Activated CD8-positive, alpha-beta T cell treated with anti-CD3 and anti-CD28 coated beads, Interleukin-2, amount 10 ng/mL, durations not matched to agents 7 days and 5 days (primary cell): ENCODE measurements around the gene CDH2. TPM values are rescaled to one million over a fixed set of nuclear protein-coding genes. Genes with fewer than 3 reads are reported as not detected.

Source experiments
- ATAC-seq: fragments of 150-1000 bp; cut with Tn5 transposase; one replicate; pipeline ENCODE4 v1.10.0; 2021; ENCODE audit warnings: moderate library complexity
- CTCF ChIA-PET: fragments of 350-600 bp; sonication (Branson Sonifier 250); formaldehyde crosslinking; loops from one replicate; lab custom pipeline; 2021; ENCODE audit warnings: antibody characterized with exemption; lab: Charles Lee
- POLR2A ChIA-PET: fragments of 350-600 bp; sonication (Branson Sonifier 250); formaldehyde crosslinking; loops from one replicate; lab custom pipeline; 2021; ENCODE audit warnings: antibody characterized with exemption; lab: Charles Lee
- DNase-seq: peaks from one replicate; pipeline ENCODE4 v3.0.0-alpha.2; 2020
- H3K27ac Mint-ChIP-seq: one replicate; pipeline ENCODE4 v1.8.0; 2021; ENCODE audit warnings: mild to moderate bottlenecking, mixed read lengths
- H3K27me3 Mint-ChIP-seq: one replicate; pipeline ENCODE4 v1.8.0; 2021; ENCODE audit warnings: low read depth, mixed read lengths
- H3K36me3 Mint-ChIP-seq: one replicate; pipeline ENCODE4 v1.8.0; 2021; ENCODE audit warnings: low read depth, mixed read lengths
- H3K4me1 Mint-ChIP-seq: one replicate; pipeline ENCODE4 v1.8.0; 2021; ENCODE audit warnings: low read depth, mixed read lengths
- H3K4me3 Mint-ChIP-seq: one replicate; pipeline ENCODE4 v1.8.0; 2021; ENCODE audit warnings: mild to moderate bottlenecking, mixed read lengths
- H3K9me3 Mint-ChIP-seq: one replicate; pipeline ENCODE4 v1.8.0; 2022; ENCODE audit warnings: mixed read lengths; ENCODE audit not compliant: insufficient read depth
- total RNA-seq, 2 experiments: library from RNA; stranded (reverse); gene quantifications; one replicate each; pipeline ENCODE4 v1.2.3, GENCODE V29; 2021

CDH2 gene
- total RNA-seq, 2 experiments from 2014 or later, result 0.11 to 0.21 TPM

GRCh38 chr18:28018351-28018750 lies 158.6 kb downstream of the CDH2 start:
- no peaks in the 10 kb centered on the region for H3K36me3 Mint-ChIP-seq
- H3K27me3 Mint-ChIP-seq, result no peaks in the 10 kb centered on the region
- POLR2A ChIA-PET, result no interaction called here
- ATAC-seq (no peak), DNase-seq (no peak)
- CTCF ChIA-PET, result no interaction called here
- H3K4me1 Mint-ChIP-seq, result no peaks in the 10 kb centered on the region
- peaks cover 8% of the 10 kb centered on the region for H3K9me3 Mint-ChIP-seq
- no peak overlapping the region for H3K27ac Mint-ChIP-seq
- no peak overlapping the region for H3K4me3 Mint-ChIP-seq

GRCh38 chr18:28015671-28016070 lies 161.3 kb downstream of the CDH2 start:
- Mint-ChIP-seq H3K27me3 (no peaks in the 10 kb centered on the region), H3K9me3 (peaks cover 8% of the 10 kb centered on the region), H3K4me3 (no peak overlapping the region), H3K27ac (no peak overlapping the region), H3K4me1 (no peaks in the 10 kb centered on the region), H3K36me3 (no peaks in the 10 kb centered on the region)
- DNase-seq (no peak), ATAC-seq (no peak)
- CTCF ChIA-PET, result no interaction called here
- POLR2A ChIA-PET, result no interaction called here

- Mint-ChIP-seq H3K4me3 (no peak overlapping the region), H3K27me3 (no peaks in the 10 kb centered on the region), H3K9me3 (no peaks in the 10 kb centered on the region), H3K4me1 (no peaks in the 10 kb centered on the region), H3K27ac (no peak overlapping the region), H3K36me3 (no peaks in the 10 kb centered on the region)
- ChIA-PET POLR2A (no interaction called here), CTCF (no interaction called here)
- DNase-seq (no peak), ATAC-seq (no peak)
Observed at GRCh38 chr18:28013066-28013465, 163.9 kb downstream of the CDH2 start.

- POLR2A ChIA-PET, result no interaction called here
- CTCF ChIA-PET, result no interaction called here
- Mint-ChIP-seq H3K4me3 (no peak overlapping the region), H3K4me1 (no peaks in the 10 kb centered on the region), H3K27me3 (no peaks in the 10 kb centered on the region), H3K36me3 (no peaks in the 10 kb centered on the region), H3K27ac (no peak overlapping the region), H3K9me3 (no peaks in the 10 kb centered on the region)
- ATAC-seq (no peak), DNase-seq (no peak)
Observed at GRCh38 chr18:28012336-28012735, 164.6 kb downstream of the CDH2 start.

GRCh38 chr18:28009589-28009988 lies 167.3 kb downstream of the CDH2 start:
- no peak overlapping the region for H3K27ac Mint-ChIP-seq
- ChIA-PET POLR2A (no interaction called here), CTCF (no interaction called here)
- H3K9me3 Mint-ChIP-seq, result no peaks in the 10 kb centered on the region
- no peak for ATAC-seq
- H3K36me3 Mint-ChIP-seq, result no peaks in the 10 kb centered on the region
- H3K4me1 Mint-ChIP-seq, result no peaks in the 10 kb centered on the region
- DNase-seq, result no peak
- no peaks in the 10 kb centered on the region for H3K27me3 Mint-ChIP-seq
- H3K4me3 Mint-ChIP-seq, result no peak overlapping the region

- H3K27ac Mint-ChIP-seq, result no peak overlapping the region
- no peaks in the 10 kb centered on the region for H3K36me3 Mint-ChIP-seq
Observed at GRCh38 chr18:28007841-28008240, 169.1 kb downstream of the CDH2 start.

GRCh38 chr18:28005164-28005563 lies 171.8 kb downstream of the CDH2 start:
- no peaks in the 10 kb centered on the region for H3K36me3 Mint-ChIP-seq
- H3K27me3 Mint-ChIP-seq, result no peaks in the 10 kb centered on the region
- CTCF ChIA-PET, result no interaction called here
- no peak for DNase-seq
- H3K9me3 Mint-ChIP-seq, result no peaks in the 10 kb centered on the region
- no peak overlapping the region for H3K4me3 Mint-ChIP-seq
- POLR2A ChIA-PET, result no interaction called here
- ATAC-seq, result no peak
- no peak overlapping the region for H3K27ac Mint-ChIP-seq
- no peaks in the 10 kb centered on the region for H3K4me1 Mint-ChIP-seq

More at GRCh38 chr18:28007841-28008240, 169.1 kb downstream of the CDH2 start:
- Mint-ChIP-seq H3K9me3 (no peaks in the 10 kb centered on the region), H3K4me1 (no peaks in the 10 kb centered on the region), H3K4me3 (no peak overlapping the region), H3K27me3 (no peaks in the 10 kb centered on the region)
- POLR2A ChIA-PET, result no interaction called here
- CTCF ChIA-PET, result no interaction called here
- ATAC-seq (no peak), DNase-seq (no peak)

GRCh38 chr18:28004606-28005005 lies 172.3 kb downstream of the CDH2 start:
- POLR2A ChIA-PET, result no interaction called here
- H3K36me3 Mint-ChIP-seq, result no peaks in the 10 kb centered on the region
- CTCF ChIA-PET, result no interaction called here
- DNase-seq (no peak), ATAC-seq (no peak)
- H3K27ac Mint-ChIP-seq, result no peak overlapping the region
- no peak overlapping the region for H3K4me3 Mint-ChIP-seq
- no peaks in the 10 kb centered on the region for H3K9me3 Mint-ChIP-seq
- H3K4me1 Mint-ChIP-seq, result no peaks in the 10 kb centered on the region
- H3K27me3 Mint-ChIP-seq, result no peaks in the 10 kb centered on the region

GRCh38 chr18:28003451-28003850 lies 173.5 kb downstream of the CDH2 start:
- DNase-seq (no peak), ATAC-seq (no peak)
- no peaks in the 10 kb centered on the region for H3K36me3 Mint-ChIP-seq
- no peaks in the 10 kb centered on the region for H3K4me1 Mint-ChIP-seq
- H3K27me3 Mint-ChIP-seq, result no peaks in the 10 kb centered on the region
- H3K27ac Mint-ChIP-seq, result no peak overlapping the region
- no peak overlapping the region for H3K4me3 Mint-ChIP-seq
- ChIA-PET CTCF (no interaction called here), POLR2A (no interaction called here)
- H3K9me3 Mint-ChIP-seq, result no peaks in the 10 kb centered on the region

GRCh38 chr18:28002841-28003240 lies 174.1 kb downstream of the CDH2 start:
- CTCF ChIA-PET, result no interaction called here
- Mint-ChIP-seq H3K27ac (no peak overlapping the region), H3K36me3 (no peaks in the 10 kb centered on the region), H3K9me3 (peaks cover 4% of the 10 kb centered on the region), H3K27me3 (no peaks in the 10 kb centered on the region), H3K4me3 (no peak overlapping the region), H3K4me1 (no peaks in the 10 kb centered on the region)
- ATAC-seq, result no peak
- DNase-seq, result no peak
- POLR2A ChIA-PET, result no interaction called here

GRCh38 chr18:27996801-27997272 lies 180.1 kb downstream of the CDH2 start:
- ChIA-PET POLR2A (no interaction called here), CTCF (no interaction called here)
- no peak overlapping the region for H3K27ac Mint-ChIP-seq
- H3K9me3 Mint-ChIP-seq, result peaks cover 12% of the 10 kb centered on the region
- no peaks in the 10 kb centered on the region for H3K36me3 Mint-ChIP-seq
- no peak for ATAC-seq
- H3K4me3 Mint-ChIP-seq, result no peak overlapping the region
- no peaks in the 10 kb centered on the region for H3K27me3 Mint-ChIP-seq
- no peak for DNase-seq
- no peaks in the 10 kb centered on the region for H3K4me1 Mint-ChIP-seq

- ChIA-PET CTCF (no interaction called here), POLR2A (no interaction called here)
- Mint-ChIP-seq H3K27ac (no peak overlapping the region), H3K36me3 (no peaks in the 10 kb centered on the region), H3K4me3 (no peak overlapping the region), H3K27me3 (no peaks in the 10 kb centered on the region), H3K9me3 (peaks cover 12% of the 10 kb centered on the region), H3K4me1 (no peaks in the 10 kb centered on the region)
- ATAC-seq (no peak), DNase-seq (no peak)
Observed at GRCh38 chr18:27995770-27996502, 181.0 kb downstream of the CDH2 start.

- no peak for ATAC-seq
- ChIA-PET POLR2A (no interaction called here), CTCF (no interaction called here)
- no peak for DNase-seq
- Mint-ChIP-seq H3K27ac (no peak overlapping the region), H3K4me3 (no peak overlapping the region), H3K9me3 (peaks cover 12% of the 10 kb centered on the region), H3K27me3 (no peaks in the 10 kb centered on the region), H3K36me3 (no peaks in the 10 kb centered on the region), H3K4me1 (no peaks in the 10 kb centered on the region)
Observed at GRCh38 chr18:27994571-27994970, 182.4 kb downstream of the CDH2 start.
